ENCODE results near the gene KLRG1. TPM values are rescaled to one million over a fixed set of nuclear protein-coding genes. Genes with fewer than 3 reads are reported as not detected.

The KLRG1 gene
- total RNA-seq, result 2.4 and 3.1 TPM in 2 replicates

GRCh38 chr12:8989413-8989812 is at the start of gene KLRG1:
Gene KLRG1, plus strand, starts transcription at chr12:8989546. Its CDS starts 90 bp downstream, at chr12:8989636.
- intact Hi-C loops (cut with micrococcal nuclease), result loop anchor here (2.0 kb wide), 1 partner anchor 35 kb away; no protein-coding TSS in a partner anchor

- intact Hi-C loops (cut with micrococcal nuclease), result no loop called here
Observed at GRCh38 chr12:8941691-8942478, 47.5 kb upstream of the KLRG1 start.

GRCh38 chr12:8943565-8944186 is 45.7 kb upstream of the KLRG1 start:
- intact Hi-C loops (cut with micrococcal nuclease), result no loop called here

- intact Hi-C loops (cut with micrococcal nuclease), result loop anchor here (5.0 kb wide), 1 partner anchor 264 kb away; no protein-coding TSS in a partner anchor
Observed at GRCh38 chr12:8946733-8947132, 42.6 kb upstream of the KLRG1 start.

- intact Hi-C loops (cut with micrococcal nuclease), result loop anchor here (5.0 kb wide), 1 partner anchor 265 kb away; no protein-coding TSS in a partner anchor
Observed at GRCh38 chr12:8947737-8948136, 41.6 kb upstream of the KLRG1 start.

- intact Hi-C loops (cut with micrococcal nuclease), result loop anchor here (1.0 to 5.0 kb wide), 2 partner anchors 35 to 267 kb away; partner anchors contain the start of gene PHC1
Observed at GRCh38 chr12:8948701-8949341, 40.5 kb upstream of the KLRG1 start.

GRCh38 chr12:8949342-8950220 is 39.8 kb upstream of the KLRG1 start, which contains the start of gene M6PR:
Gene M6PR, minus strand, starts transcription at chr12:8949645. Its CDS starts 3,241 bp downstream, at chr12:8946404.
- intact Hi-C loops (cut with micrococcal nuclease), result loop anchor here (1.0 to 10.0 kb wide), 11 partner anchors 35 to 918 kb away; partner anchors contain the start of genes CLEC2B, NECAP1, PHC1 and RIMKLB

- intact Hi-C loops (cut with micrococcal nuclease), result loop anchor here (1.0 to 10.0 kb wide), 9 partner anchors 37 to 917 kb away; partner anchors contain the start of genes CLEC2B, NECAP1 and RIMKLB
Observed at GRCh38 chr12:8950221-8950527, 39.2 kb upstream of the KLRG1 start.

- intact Hi-C loops (cut with micrococcal nuclease), result loop anchor here (1.0 to 10.0 kb wide), 10 partner anchors 36 to 916 kb away; partner anchors contain the start of genes CLEC2B, NECAP1 and RIMKLB
Observed at GRCh38 chr12:8950702-8951478, 38.5 kb upstream of the KLRG1 start.

- intact Hi-C loops (cut with micrococcal nuclease), result loop anchor here (1.0 to 10.0 kb wide), 5 partner anchors 35 to 916 kb away; partner anchors contain the start of genes CLEC2B and RIMKLB
Observed at GRCh38 chr12:8951744-8952143, 37.6 kb upstream of the KLRG1 start.

GRCh38 chr12:8953773-8954402 is 35.5 kb upstream of the KLRG1 start:
- intact Hi-C loops (cut with micrococcal nuclease), result loop anchor here (5.0 to 10.0 kb wide), 3 partner anchors 257 to 913 kb away; partner anchors contain the start of genes CLEC2B and RIMKLB

GRCh38 chr12:8956073-8956472 is 33.3 kb upstream of the KLRG1 start:
- intact Hi-C loops (cut with micrococcal nuclease), result loop anchor here (10.0 kb wide), 1 partner anchor 729 kb away; no protein-coding TSS in a partner anchor

GRCh38 chr12:8956772-8957171 is 32.6 kb upstream of the KLRG1 start:
- intact Hi-C loops (cut with micrococcal nuclease), result loop anchor here (10.0 kb wide), 1 partner anchor 728 kb away; no protein-coding TSS in a partner anchor

GRCh38 chr12:8957561-8957960 is 31.8 kb upstream of the KLRG1 start:
- intact Hi-C loops (cut with micrococcal nuclease), result loop anchor here (10.0 kb wide), 1 partner anchor 727 kb away; no protein-coding TSS in a partner anchor

- intact Hi-C loops (cut with micrococcal nuclease), result loop anchor here (10.0 kb wide), 1 partner anchor 727 kb away; no protein-coding TSS in a partner anchor
Observed at GRCh38 chr12:8958066-8958465, 31.3 kb upstream of the KLRG1 start.

GRCh38 chr12:8960176-8960575 is 29.2 kb upstream of the KLRG1 start:
- intact Hi-C loops (cut with micrococcal nuclease), result no loop called here

GRCh38 chr12:8968761-8969160 is 20.6 kb upstream of the KLRG1 start:
- intact Hi-C loops (cut with micrococcal nuclease), result no loop called here

GRCh38 chr12:8969861-8970411 is 19.4 kb upstream of the KLRG1 start:
- intact Hi-C loops (cut with micrococcal nuclease), result no loop called here

- intact Hi-C loops (cut with micrococcal nuclease), result no loop called here
Observed at GRCh38 chr12:8970432-8970831, 18.9 kb upstream of the KLRG1 start.

All from T-helper 1 cell treated with Interleukin-12 subunit alpha and Interleukin-12 subunit beta and Interleukin-4 antibody, amounts not matched to agents 30 ng/mL and 1 ng/mL, for 36 hours (primary cell).